ENCODE results near the gene HIPK2.

HIPK2 gene

DNA sequence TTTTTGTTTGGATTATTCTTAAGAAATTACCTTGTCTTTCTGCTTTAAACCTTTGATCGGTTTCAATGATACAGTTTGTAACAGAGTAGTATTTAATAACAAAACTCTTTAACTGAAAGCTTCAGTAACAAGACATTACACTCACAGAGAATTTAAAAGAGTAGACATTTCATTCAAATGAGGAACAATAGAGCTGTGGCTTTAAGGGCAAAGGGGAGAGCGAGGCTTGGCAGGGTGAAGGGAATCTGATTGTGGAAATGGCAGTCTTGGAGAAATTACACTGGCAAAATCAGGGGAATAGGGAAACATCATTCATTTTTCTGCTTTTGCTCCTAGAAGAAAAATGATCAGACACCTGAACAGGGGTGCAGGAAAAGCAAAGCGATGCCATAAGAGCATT, 5.1 kb upstream of the HIPK2 start:
- no peak for DNase-seq

DNA sequence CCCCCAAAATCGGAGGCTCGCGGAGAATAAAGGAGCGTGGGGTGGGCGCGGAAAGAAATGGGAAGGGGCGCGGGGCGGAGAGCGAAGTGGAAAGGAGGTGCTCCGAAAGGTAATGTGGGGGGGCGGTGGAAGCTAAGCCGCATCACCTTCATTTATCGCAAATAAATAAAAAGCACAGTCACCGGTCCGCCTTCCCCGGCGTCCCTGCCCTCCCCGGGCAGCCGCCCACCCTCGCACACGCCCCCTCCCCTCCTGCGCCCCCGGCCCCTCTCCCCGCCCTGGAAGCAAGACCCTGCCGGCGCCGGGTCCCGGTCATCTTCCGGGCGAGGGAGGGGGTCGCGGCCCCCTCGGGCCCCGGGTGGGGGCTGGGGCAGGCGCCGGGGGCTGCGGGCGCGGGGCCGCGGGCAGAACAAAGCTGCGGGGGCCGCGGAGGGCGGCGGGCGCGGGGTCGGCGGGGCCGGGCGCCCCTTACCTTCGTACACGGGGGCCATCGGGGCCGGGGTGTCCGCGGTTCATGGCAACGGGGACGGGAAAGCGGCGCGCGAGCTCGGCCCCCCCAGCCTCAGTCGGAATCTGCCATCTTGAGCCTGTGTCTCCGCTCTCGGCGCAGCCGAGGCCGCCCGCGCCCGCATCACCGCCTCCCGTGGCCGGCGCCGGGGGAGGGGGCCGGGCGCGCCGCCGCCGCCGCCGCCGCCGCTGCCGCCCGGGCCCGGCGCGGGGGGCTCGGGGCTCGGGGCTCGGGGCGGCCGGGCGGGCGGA, 486 bp downstream of the HIPK2 start:
- DNase-seq, result no peak

DNA sequence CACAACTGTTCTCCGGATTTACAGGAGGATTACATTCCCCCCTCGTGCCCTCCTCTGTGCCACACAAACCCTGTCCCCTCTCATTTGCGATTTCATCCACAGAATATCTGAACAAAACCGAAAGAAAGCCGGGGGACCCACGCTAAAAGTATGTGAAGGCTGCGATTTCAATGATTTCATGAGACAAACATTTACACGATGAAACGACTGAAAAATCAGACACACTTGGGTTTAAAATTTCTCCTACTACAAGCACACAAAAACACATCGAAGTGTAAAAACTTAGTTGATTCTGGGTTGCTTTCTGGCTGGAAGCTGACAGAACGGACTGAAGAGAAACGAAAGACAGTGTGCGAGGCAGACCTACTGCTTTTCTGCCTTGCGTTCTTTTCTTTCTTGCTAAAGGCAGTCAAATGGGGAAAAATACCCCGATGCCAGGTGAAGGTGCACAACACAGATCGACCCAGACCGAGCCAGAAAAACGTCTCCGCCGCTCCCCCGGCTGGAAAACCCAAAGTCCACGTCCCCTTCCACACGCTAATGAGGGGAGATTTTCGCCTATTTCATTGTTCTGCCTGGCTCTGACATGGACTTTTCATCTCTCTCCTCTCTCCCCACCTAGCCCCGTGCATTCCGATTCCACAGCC, 1.2 kb downstream of the HIPK2 start:
- DNase-seq, result no peak

DNA sequence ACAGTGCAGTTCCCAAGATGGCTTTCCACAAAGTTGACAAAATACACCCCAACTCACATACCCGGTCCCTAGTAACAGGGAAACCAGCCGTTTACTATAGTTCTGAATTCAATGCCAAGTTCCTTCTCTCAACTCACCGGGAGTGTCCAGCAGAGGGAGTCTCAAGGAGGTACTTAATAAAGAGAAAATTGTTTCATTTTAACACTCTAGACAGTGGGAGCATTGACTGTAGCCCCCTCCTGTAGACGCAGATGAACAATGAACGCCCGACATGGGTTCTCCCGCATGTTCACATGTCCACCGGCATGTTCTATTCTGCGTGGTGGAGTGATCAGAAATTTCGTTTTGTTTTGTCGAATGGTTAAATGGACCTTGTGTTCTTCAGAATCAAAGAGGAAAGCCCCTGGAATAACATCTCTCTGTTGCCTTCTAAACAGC, 1.9 kb downstream of the HIPK2 start:
- peak; percentile 6 for DNase-seq

DNA sequence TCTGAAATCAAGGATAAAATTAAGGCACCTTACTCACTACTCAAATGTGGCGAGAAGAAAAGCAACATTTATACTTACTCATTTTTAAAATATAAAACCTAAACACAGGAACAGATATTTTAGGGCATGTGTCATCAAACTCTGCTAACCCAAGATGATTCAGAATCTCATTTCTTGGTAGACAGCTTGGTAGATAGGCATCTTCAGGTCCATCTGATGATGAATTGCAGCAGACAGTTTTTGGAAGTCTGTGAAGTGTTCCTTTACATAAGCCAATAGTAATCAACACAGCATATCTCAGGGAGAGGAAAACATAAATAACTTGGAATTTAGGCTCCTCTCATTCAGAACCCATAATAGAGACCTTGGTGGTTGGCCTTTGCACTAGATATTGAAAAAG, 3.4 kb downstream of the HIPK2 start:
- DNase-seq, result no peak

DNA sequence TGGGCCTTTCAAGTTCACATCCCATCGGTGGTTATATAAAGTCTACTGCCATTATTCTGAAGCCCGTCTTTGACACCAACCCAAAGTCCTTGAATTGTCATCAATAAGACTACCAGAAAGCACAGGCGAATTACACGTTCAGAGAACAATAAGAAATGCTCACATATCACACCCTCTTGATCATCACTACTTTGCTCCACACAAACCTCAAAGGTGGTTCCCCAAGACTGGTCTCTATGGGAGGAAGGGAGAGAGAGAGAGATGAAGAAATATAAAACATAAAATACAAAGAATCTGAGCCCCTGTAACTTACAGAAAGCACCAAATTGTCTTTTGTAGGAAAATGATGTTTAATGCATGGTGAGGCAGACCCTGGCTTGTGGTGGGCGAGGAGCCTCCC, 4.4 kb downstream of the HIPK2 start:
- DNase-seq, result no peak

DNA sequence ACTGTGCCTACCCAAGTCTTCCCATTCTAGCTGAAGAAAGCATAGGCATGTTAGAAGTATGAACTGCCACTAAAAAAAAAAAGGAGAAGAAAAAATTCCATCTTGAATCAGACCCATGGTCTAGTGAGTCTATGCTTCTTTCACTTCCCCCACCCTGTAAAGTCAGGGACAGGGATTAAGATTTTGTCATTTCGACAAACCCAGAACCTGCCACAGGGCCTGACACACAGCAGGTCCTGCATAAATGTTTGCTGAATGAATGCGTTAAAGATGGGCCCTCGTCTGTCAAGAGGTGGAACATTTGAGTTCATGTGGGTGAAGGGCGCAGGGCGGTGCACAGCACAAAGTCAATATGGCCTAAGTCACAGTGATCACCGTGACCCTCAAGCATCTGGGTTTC, 4.9 kb downstream of the HIPK2 start:
- no peak for DNase-seq

DNA sequence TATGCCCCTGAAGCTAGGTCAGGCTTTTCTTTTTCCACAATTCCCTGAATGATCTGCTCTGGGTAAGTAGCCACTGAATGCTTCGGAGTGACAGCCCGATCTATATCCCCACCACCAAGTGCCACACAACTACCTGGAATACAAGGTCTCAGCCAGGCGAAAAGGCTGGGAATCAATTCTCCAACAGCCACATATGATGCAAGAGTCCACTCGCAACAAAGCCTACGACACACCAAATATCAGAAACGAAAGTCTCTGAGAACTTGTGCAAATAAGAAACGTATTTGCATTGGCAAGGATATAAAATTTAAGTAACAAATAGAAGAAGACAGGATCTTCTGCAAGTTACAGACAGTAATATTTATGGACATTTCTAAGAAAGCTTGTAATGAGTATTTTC, 5.7 kb downstream of the HIPK2 start:
- no peak for DNase-seq

DNA sequence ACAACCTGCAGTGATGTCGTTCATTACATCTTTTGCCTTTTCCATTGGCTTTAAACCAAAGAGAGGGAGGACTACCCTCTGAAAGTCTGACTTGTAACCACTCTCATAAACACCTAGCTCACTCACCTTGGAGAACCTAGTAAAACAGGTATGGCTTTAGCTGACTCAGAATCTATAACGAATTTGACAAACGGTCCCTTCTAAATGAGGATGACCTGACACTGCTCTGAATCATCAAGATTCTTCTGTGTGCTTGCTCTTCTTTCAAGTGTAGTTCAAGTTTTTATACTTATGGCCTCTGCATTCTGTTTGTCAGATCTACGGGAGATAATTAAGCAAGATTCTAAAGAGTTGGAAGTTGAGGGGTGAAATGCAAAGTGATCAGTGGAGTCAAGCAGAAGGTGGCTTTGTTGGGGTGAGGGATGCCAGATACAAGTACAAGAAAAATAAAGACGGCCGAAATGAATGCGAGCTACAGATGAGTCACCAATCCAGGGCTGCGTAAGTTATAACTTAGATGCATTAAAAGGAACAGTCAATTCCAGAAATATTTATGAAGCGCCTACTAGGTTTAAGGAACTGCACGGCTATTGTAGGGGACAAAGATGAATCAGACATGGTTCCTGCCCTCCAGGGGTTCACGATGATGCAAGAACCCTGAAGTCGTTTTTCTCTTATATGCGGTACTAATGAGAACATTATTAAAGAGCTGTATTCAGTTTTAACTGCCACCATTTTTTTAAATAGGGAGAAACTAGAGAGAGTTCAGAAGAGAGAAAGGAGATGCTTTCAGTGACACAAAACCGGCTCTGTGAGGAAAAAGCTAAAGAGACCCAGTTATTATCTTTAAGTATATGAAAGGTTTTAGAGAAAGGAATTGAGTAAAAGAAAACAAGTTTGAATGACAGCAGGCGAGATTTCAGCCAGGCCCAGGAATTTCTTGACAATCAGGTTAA, 6.5 kb downstream of the HIPK2 start:
- DNase-seq, result peak; percentile 46

DNA sequence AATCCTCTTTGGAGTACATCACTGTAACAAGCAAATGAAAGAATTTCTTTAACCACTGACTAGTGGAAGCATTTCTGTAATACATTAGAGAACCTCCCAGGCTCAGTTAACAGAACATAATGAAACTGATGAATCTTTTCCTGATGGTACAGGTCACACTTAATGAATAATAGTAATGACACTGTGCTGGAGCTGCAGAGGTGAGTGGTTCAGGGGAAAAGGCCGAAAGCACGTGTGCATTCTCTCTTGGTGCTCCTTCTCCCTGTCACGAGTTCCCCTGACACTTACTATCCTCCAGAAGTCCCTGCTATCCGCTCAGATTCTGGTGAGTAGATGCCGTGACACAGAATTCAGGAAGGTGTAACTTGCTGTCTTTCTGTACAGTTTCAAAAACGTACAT, 8.0 kb downstream of the HIPK2 start:
- DNase-seq, result no peak

DNA sequence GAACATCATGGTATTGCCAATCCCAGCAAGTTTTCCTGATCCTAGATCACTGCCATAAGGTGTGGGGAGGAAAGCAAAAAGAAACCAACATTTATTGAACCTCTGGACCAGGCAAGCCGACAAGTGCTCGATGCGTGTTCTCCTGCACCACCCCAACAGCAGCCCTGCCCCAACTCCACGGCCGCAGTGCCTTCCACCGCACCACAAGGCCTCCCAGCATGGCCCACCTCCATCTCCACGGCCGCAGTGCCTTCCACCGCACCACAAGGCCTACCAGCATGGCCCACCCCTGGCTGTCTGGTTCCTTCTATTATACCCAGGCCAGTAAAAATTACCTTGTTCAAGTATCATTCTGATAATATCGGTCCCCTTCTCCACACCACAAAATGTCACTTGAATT, 8.7 kb downstream of the HIPK2 start:
- DNase-seq, result no peak

DNA sequence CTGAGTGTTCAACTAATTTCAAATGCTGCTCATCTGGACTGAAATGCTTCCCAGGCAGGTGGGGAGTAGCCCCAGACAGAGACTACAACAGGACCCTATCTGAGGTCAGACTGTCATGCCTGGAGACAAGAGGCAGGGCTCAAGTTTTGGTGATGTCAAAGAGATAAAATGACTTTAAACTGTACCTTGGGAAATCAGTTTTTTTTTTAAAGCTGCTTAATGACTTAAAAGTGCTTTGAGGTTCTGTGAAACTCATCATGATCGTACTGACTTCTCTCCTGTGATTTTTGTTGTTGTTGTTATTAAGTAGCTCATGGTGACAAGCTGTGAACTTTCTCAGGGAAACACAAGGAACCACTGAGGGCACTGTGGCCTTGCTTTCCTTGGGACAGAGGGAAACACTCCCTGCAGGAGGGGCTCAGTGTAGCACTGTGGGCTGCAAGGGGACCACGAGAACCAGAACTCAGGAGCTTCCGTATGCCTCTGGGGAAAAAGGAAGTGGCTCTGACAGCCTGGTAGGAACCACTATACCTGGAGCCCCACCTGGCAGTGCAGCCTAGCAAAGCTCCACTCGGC, 9.5 kb downstream of the HIPK2 start:
- DNase-seq, result no peak

DNA sequence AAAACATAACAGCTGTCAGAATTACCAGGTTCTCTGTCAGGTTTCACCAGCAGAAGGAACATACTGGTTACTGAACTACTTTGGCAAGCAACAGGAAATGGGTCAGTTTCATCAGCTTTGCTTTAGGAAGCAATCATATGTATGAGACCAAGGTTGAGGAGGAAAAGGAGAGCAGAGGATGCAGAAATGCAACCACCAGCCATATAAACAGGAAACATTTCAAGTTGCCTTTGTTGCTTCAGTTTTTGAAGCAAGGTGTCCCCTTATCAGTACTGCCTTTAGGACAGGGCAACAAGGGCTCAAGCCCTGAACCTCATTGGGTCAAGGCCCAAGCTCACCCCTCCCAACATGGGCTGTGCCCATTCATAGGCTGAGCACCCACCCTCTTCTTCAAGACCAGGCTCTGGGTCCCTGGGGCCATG, 10.2 kb downstream of the HIPK2 start:
- DNase-seq, result no peak

DNA sequence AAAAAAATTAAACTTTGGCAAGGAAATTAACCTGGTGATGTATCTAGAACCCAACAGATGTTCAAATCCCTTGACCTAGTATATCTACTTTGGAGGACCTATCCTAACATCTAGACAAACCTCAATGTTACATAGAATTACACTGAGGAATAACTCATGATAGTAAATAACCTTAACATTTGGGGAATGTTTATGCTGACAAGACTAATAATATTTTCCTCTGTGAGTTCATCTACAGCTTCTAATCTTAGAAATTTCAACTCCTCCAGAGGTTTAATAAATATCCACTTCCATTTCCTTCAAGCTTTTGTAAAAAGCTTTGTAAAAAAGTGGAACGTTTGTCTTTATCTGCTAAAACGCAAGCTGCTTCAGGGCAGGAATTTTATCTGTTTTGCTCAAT, 12.7 kb downstream of the HIPK2 start:
- no peak for DNase-seq

DNA sequence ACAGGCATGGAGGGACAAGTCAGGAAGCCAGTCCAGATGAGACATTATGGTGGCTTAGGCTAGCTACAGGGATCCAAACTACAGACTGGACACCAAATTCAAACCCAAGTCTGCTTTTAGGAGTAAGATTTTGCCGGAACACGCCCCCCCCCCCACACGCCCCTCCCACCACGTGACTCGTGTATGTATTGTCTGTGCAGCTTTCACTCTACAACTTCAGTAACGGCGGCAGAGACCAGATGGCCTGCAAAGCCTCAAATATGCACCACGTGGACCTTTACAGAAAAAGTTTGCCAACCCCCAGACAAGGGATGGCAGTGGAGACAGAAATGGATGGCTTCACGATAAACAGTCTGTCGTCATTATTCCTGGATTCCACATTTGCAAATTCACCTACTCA, 14.5 kb downstream of the HIPK2 start:
- DNase-seq, result no peak

DNA sequence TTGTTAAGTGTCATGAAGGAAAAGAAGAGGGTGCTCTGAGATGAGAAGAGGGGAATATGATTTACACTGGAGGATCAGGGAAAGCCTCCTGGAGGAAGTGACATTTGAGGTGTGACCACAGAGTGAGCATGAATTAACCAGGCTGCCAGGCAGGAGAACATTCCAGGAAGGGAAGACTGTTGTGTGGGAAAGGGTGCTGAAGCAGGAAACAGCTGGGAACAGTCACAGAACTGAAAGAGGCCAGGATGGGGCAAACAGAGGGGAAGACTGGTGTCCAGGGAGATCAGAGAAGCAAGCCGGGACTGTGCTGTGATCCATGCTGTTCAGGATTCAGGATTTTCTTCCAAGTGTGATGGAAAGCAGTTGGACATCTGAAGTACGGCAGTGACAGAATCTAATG, 14.9 kb downstream of the HIPK2 start:
- no peak for DNase-seq

DNA sequence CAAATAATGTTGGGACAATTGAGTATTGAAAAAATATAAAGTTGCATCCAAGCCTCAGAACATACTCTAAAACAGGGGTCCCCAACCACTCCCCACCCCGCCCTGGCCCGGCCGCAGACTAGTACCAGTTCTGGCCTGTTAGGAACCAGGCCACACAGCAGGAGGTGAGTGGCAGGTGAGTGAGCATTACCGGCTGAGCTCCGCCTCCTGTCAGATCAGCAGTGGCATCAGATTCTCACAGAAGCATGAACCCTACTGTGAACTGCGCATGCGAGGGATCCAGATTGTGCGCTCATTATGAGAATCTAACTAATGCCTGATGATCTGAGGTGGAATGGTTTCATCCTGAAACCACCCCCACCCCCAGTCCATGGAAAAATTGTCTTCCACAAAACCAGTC, 19.4 kb downstream of the HIPK2 start:
- DNase-seq, result no peak

DNA sequence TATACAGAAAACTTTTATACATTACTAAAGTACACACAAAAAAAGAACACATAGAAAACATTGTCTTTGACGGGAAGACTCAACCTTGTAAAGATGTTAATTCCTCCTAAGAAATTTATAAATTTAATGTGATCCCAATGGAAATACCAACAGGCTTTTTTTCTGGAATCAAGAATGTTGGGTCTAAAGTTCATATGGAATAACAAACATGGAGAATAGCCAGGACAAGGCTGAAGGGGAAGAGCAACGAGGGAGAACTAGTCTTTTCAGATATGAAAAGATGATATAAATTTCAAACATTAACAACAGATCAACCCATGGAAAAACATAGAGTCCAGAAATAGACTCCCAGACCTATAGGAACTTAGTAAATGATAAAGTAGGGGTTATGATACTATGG, 19.8 kb downstream of the HIPK2 start:
- no peak for DNase-seq

DNA sequence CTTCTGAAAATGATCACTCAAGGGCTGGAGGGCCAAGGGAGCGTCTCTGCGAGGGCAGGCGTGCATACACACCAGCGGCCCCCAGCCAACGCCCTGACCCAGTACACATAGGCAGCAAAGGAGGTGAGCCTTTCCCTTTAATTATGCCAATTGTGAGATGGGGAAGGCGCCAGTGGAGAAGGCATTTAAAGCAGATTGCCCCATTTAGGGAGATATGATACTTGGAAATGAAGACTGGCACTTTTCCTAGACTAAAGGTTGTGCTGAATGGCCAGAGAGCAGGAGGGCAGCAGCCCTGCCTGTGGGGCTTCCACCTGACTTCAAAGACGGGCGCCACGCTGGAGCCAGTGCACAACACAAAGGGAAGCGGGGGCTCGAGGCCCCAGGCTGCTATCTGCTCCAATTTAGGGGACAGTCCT, 24.1 kb downstream of the HIPK2 start:
- no peak for DNase-seq

DNA sequence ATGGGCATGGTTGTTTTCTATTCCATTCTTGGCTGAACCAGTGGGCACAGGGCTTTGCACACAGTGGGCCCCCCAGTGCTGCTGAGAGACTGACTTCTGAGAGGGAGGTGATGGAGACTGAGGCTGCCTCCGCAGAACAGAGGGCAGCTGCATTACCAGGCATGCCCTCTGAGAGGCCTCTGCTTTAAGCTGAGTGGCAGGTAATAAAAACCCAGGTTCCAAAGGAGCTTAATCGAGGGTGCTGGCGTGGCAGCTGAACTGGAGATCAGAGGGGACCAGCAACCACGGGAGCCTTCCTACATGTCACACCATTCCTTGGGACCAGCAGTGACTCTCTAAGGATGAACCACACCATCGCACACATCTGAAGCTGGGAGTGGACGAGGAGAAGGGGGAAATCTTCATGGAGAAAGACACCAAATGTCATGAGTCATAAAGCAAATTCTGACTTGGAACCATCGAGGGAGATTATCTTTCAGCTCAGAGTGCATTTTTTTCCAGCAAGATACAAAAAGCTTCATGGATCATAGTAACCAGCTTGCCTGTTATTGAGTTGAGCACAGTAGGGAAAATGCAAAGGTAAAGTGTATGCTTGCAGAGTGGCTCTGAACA, 24.6 kb downstream of the HIPK2 start:
- DNase-seq, result no peak

DNA sequence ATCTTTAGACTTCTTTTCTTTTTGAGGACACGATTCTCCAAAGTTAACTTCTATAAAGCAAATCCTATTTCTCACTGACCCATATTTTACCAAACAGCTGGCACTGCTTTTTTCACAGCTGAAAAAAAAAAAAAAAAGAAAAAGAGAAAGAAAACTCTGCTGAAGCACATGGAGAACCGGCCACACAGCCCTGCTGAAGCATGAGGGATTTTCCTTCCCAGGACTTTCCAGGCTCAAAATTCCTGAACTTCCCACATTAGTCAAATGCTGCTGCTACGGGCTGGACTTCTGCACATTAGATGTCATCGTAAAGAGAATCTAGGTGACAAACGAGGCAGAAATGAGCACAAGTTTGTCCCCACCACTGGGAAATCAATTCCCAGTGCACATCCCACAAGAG, 25.2 kb downstream of the HIPK2 start:
- DNase-seq, result no peak

DNA sequence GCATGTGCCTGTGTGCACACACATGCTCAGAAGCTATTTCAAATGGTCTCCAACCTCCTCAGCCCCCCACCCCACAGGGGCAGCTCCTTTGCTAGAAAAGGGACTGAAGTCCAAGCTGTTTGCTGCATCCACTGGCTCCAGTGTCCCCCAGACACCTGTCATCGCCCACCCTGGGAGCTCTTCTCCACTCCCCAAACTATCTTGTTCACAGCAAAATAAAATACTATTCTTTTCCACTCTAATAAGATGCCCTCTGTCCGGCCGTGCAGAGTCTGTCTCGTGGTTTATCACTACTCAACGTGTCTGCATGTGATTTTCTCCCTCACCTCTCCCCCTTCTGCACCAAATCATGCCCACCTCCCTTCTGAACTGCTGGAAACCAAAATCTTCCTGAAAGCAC, 25.6 kb downstream of the HIPK2 start:
- DNase-seq, result no peak

Measured in T1000 (cell line).